Measurements from ENCODE around the gene CCDC39.
"Not testable (repeated sequence)": the region's sequence is repeated elsewhere in the genome, so short reads cannot be mapped to it uniquely, and the experiment has no call there.

The CCDC39 gene

GRCh38 chr3:180657094-180657493 is 22.2 kb downstream of the CCDC39 start:
- Histone ChIP-seq H3K9me3 (ENCODE audit: control insufficient read depth, insufficient read depth, low read length) (no peaks in the 10 kb centered on the region), H3K4me1 (ENCODE audit: insufficient read depth, low read length) (no peaks in the 10 kb centered on the region), H3K36me3 (ENCODE audit: insufficient read depth, low read length) (no peaks in the 10 kb centered on the region), H3K9ac (ENCODE audit: low read depth, low read length) (no peak overlapping the region)

- Histone ChIP-seq H3K9me3 (ENCODE audit: control insufficient read depth, insufficient read depth, low read length) (no peaks in the 10 kb centered on the region), H3K9ac (ENCODE audit: low read depth, low read length) (no peak overlapping the region), H3K36me3 (ENCODE audit: insufficient read depth, low read length) (no peaks in the 10 kb centered on the region), H3K4me1 (ENCODE audit: insufficient read depth, low read length) (no peaks in the 10 kb centered on the region)
Measured at GRCh38 chr3:180656406-180656805, 22.9 kb downstream of the CCDC39 start.

GRCh38 chr3:180646187-180646790 is 33.0 kb downstream of the CCDC39 start:
- H3K36me3 ChIP-seq (ENCODE audit: insufficient read depth, low read length) = no peaks in the 10 kb centered on the region
- no peaks in the 10 kb centered on the region for H3K9me3 ChIP-seq (ENCODE audit: control insufficient read depth, insufficient read depth, low read length)
- H3K9ac ChIP-seq (ENCODE audit: low read depth, low read length) = no peak overlapping the region
- H3K4me1 ChIP-seq (ENCODE audit: insufficient read depth, low read length) = no peaks in the 10 kb centered on the region

- Histone ChIP-seq H3K9ac (ENCODE audit: low read depth, low read length) (no peak overlapping the region), H3K36me3 (ENCODE audit: insufficient read depth, low read length) (no peaks in the 10 kb centered on the region), H3K4me1 (ENCODE audit: insufficient read depth, low read length) (no peaks in the 10 kb centered on the region), H3K9me3 (ENCODE audit: control insufficient read depth, insufficient read depth, low read length) (no peaks in the 10 kb centered on the region)
Measured at GRCh38 chr3:180640987-180641386, 38.3 kb downstream of the CCDC39 start.

- Histone ChIP-seq H3K4me1 (ENCODE audit: insufficient read depth, low read length) (no peaks in the 10 kb centered on the region), H3K36me3 (ENCODE audit: insufficient read depth, low read length) (no peaks in the 10 kb centered on the region), H3K9me3 (ENCODE audit: control insufficient read depth, insufficient read depth, low read length) (no peaks in the 10 kb centered on the region), H3K9ac (ENCODE audit: low read depth, low read length) (no peak overlapping the region)
Measured at GRCh38 chr3:180633722-180634121, 45.6 kb downstream of the CCDC39 start.

- Histone ChIP-seq H3K9me3 (ENCODE audit: control insufficient read depth, insufficient read depth, low read length) (no peaks in the 10 kb centered on the region), H3K36me3 (ENCODE audit: insufficient read depth, low read length) (no peaks in the 10 kb centered on the region), H3K4me1 (ENCODE audit: insufficient read depth, low read length) (no peaks in the 10 kb centered on the region), H3K9ac (ENCODE audit: low read depth, low read length) (no peak overlapping the region)
Measured at GRCh38 chr3:180631317-180631716, 48.0 kb downstream of the CCDC39 start.

GRCh38 chr3:180630371-180630770 is 48.9 kb downstream of the CCDC39 start:
- no peaks in the 10 kb centered on the region; the same call in 1 of the 2 replicates for H3K36me3 ChIP-seq (ENCODE audit: insufficient read depth, low read length)
- no peaks in the 10 kb centered on the region for H3K9me3 ChIP-seq (ENCODE audit: control insufficient read depth, insufficient read depth, low read length)
- H3K9ac ChIP-seq (ENCODE audit: low read depth, low read length) = no peak overlapping the region
- no peaks in the 10 kb centered on the region for H3K4me1 ChIP-seq (ENCODE audit: insufficient read depth, low read length)

GRCh38 chr3:180626844-180627243 is 52.4 kb downstream of the CCDC39 start:
- no peaks in the 10 kb centered on the region; the same call in 1 of the 2 replicates for H3K36me3 ChIP-seq (ENCODE audit: insufficient read depth, low read length)

GRCh38 chr3:180624714-180625113 is 54.6 kb downstream of the CCDC39 start:
- H3K9me3 ChIP-seq (ENCODE audit: control insufficient read depth, insufficient read depth, low read length) = no peaks in the 10 kb centered on the region
- H3K4me1 ChIP-seq (ENCODE audit: insufficient read depth, low read length) = no peaks in the 10 kb centered on the region
- H3K36me3 ChIP-seq (ENCODE audit: insufficient read depth, low read length) = no peaks in the 10 kb centered on the region; the same call in 1 of the 2 replicates
- no peak overlapping the region for H3K9ac ChIP-seq (ENCODE audit: low read depth, low read length)

More at GRCh38 chr3:180626844-180627243, 52.4 kb downstream of the CCDC39 start:
- H3K4me1 ChIP-seq (ENCODE audit: insufficient read depth, low read length) = no peaks in the 10 kb centered on the region
- H3K9me3 ChIP-seq (ENCODE audit: control insufficient read depth, insufficient read depth, low read length) = no peaks in the 10 kb centered on the region
- no peak overlapping the region for H3K9ac ChIP-seq (ENCODE audit: low read depth, low read length)

GRCh38 chr3:180619723-180620122 is 59.6 kb downstream of the CCDC39 start:
- Histone ChIP-seq H3K4me1 (ENCODE audit: insufficient read depth, low read length) (no peaks in the 10 kb centered on the region), H3K9me3 (ENCODE audit: control insufficient read depth, insufficient read depth, low read length) (no peaks in the 10 kb centered on the region), H3K36me3 (ENCODE audit: insufficient read depth, low read length) (no peaks in the 10 kb centered on the region)

GRCh38 chr3:180618563-180618962 is 60.7 kb downstream of the CCDC39 start:
- not testable (repeated sequence) for H3K9ac ChIP-seq (ENCODE audit: low read depth, low read length); H3K9me3 ChIP-seq (ENCODE audit: control insufficient read depth, insufficient read depth, low read length); H3K4me1 ChIP-seq (ENCODE audit: insufficient read depth, low read length); H3K36me3 ChIP-seq (ENCODE audit: insufficient read depth, low read length)

More at GRCh38 chr3:180619723-180620122, 59.6 kb downstream of the CCDC39 start:
- no peak overlapping the region for H3K9ac ChIP-seq (ENCODE audit: low read depth, low read length)

GRCh38 chr3:180617049-180617448 is 62.2 kb downstream of the CCDC39 start:
- no peaks in the 10 kb centered on the region for H3K9me3 ChIP-seq (ENCODE audit: control insufficient read depth, insufficient read depth, low read length)
- no peak overlapping the region for H3K9ac ChIP-seq (ENCODE audit: low read depth, low read length)
- H3K36me3 ChIP-seq (ENCODE audit: insufficient read depth, low read length) = no peaks in the 10 kb centered on the region; the same call in 1 of the 2 replicates
- H3K4me1 ChIP-seq (ENCODE audit: insufficient read depth, low read length) = no peaks in the 10 kb centered on the region

GRCh38 chr3:180615954-180616353 is 63.3 kb downstream of the CCDC39 start:
- Histone ChIP-seq H3K9ac (ENCODE audit: low read depth, low read length) (no peak overlapping the region), H3K9me3 (ENCODE audit: control insufficient read depth, insufficient read depth, low read length) (no peaks in the 10 kb centered on the region), H3K36me3 (ENCODE audit: insufficient read depth, low read length) (no peaks in the 10 kb centered on the region; the same call in 1 of the 2 replicates), H3K4me1 (ENCODE audit: insufficient read depth, low read length) (no peaks in the 10 kb centered on the region)

GRCh38 chr3:180612364-180612763 is 66.9 kb downstream of the CCDC39 start:
- Histone ChIP-seq H3K9ac (ENCODE audit: low read depth, low read length) (no peak overlapping the region), H3K36me3 (ENCODE audit: insufficient read depth, low read length) (peaks cover 11% of the 10 kb centered on the region), H3K9me3 (ENCODE audit: control insufficient read depth, insufficient read depth, low read length) (no peaks in the 10 kb centered on the region), H3K4me1 (ENCODE audit: insufficient read depth, low read length) (no peaks in the 10 kb centered on the region)

- Histone ChIP-seq H3K9me3 (ENCODE audit: control insufficient read depth, insufficient read depth, low read length) (no peaks in the 10 kb centered on the region), H3K9ac (ENCODE audit: low read depth, low read length) (no peak overlapping the region), H3K4me1 (ENCODE audit: insufficient read depth, low read length) (no peaks in the 10 kb centered on the region), H3K36me3 (ENCODE audit: insufficient read depth, low read length) (peaks cover 13% of the 10 kb centered on the region)
Measured at GRCh38 chr3:180611006-180611405, 68.3 kb downstream of the CCDC39 start.
